Activated naive CD8-positive, alpha-beta T cell (primary cell): ENCODE results near the gene GFER.

Experiments
- H3K27ac Mint-ChIP-seq: one replicate; pipeline ENCODE4 v1.8.0; 2021; ENCODE audit warnings: mixed read lengths
- H3K27me3 Mint-ChIP-seq: one replicate; pipeline ENCODE4 v1.8.0; 2021; ENCODE audit warnings: mixed read lengths
- H3K36me3 Mint-ChIP-seq: one replicate; pipeline ENCODE4 v1.8.0; 2021; ENCODE audit warnings: mixed read lengths
- H3K4me1 Mint-ChIP-seq: one replicate; pipeline ENCODE4 v1.8.0; 2021; ENCODE audit warnings: low read depth, mixed read lengths
- H3K4me3 Mint-ChIP-seq: one replicate; pipeline ENCODE4 v1.8.0; 2021; ENCODE audit warnings: mild to moderate bottlenecking, mixed read lengths
- H3K9me3 Mint-ChIP-seq: one replicate; pipeline ENCODE4 v1.8.0; 2021; ENCODE audit warnings: low read depth, mixed read lengths

The GFER gene

DNA sequence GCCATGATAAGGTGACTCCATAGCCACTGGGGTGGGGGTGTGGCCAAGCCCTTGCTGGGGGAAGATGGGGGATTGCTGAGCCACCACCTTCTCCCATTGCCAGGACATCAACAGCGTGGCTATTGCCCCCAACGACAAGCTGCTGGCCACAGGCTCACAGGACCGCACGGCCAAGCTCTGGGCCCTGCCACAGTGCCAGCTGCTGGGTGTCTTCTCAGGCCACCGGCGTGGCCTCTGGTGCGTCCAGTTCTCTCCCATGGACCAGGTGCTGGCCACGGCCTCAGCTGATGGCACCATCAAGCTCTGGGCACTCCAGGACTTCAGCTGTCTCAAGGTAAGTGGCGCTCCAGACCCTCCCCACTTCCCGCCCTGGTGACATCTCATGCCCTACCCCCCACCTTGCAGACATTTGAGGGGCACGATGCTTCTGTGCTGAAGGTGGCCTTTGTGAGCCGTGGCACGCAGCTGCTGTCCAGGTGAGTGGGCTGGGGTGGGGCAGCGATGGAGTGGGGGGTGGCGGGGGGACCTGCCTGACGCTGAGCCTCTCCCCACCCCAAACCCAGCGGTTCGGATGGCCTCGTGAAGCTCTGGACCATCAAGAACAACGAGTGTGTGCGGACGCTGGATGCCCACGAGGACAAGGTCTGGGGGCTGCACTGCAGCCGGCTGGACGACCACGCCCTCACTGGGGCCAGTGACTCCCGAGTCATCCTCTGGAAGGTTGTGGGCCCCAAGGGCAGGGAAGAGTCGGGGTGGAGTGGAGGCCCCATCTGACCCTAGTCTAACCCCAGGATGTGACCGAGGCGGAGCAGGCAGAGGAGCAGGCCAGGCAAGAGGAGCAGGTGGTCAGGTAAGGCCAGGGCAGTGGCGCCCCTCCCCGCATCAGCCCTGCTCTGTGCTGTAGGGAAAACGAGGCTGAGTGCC lies 6.8 kb upstream of the GFER start:
- Mint-ChIP-seq H3K4me1 (peaks cover 10% of the 10 kb centered on the region), H3K36me3 (peaks cover 7% of the 10 kb centered on the region), H3K27me3 (no peaks in the 10 kb centered on the region), H3K9me3 (no peaks in the 10 kb centered on the region), H3K4me3 (no peak overlapping the region), H3K27ac (no peak overlapping the region)

- Mint-ChIP-seq H3K9me3 (no peaks in the 10 kb centered on the region), H3K36me3 (peaks cover 4% of the 10 kb centered on the region), H3K4me3 (no peak overlapping the region), H3K27me3 (no peaks in the 10 kb centered on the region), H3K4me1 (peaks cover 10% of the 10 kb centered on the region), H3K27ac (no peak overlapping the region)
Observed at GRCh38 chr16:1977875-1978268, 6.1 kb upstream of the GFER start.

- H3K27ac Mint-ChIP-seq = no peak overlapping the region
- no peaks in the 10 kb centered on the region for H3K9me3 Mint-ChIP-seq
- H3K4me1 Mint-ChIP-seq = peaks cover 9% of the 10 kb centered on the region
- peaks cover 4% of the 10 kb centered on the region for H3K36me3 Mint-ChIP-seq
- no peak overlapping the region for H3K4me3 Mint-ChIP-seq
- no peaks in the 10 kb centered on the region for H3K27me3 Mint-ChIP-seq
Observed at GRCh38 chr16:1978476-1979120, 5.4 kb upstream of the GFER start.

GRCh38 chr16:1979271-1980029 lies 4.5 kb upstream of the GFER start:
- Mint-ChIP-seq H3K4me1 (peaks cover 9% of the 10 kb centered on the region), H3K27me3 (no peaks in the 10 kb centered on the region), H3K27ac (no peak overlapping the region), H3K4me3 (no peak overlapping the region), H3K36me3 (peaks cover 4% of the 10 kb centered on the region), H3K9me3 (no peaks in the 10 kb centered on the region)

GRCh38 chr16:1980030-1980769 lies 3.8 kb upstream of the GFER start:
- no peak overlapping the region for H3K27ac Mint-ChIP-seq
- no peaks in the 10 kb centered on the region for H3K9me3 Mint-ChIP-seq
- no peak overlapping the region for H3K4me3 Mint-ChIP-seq
- no peaks in the 10 kb centered on the region for H3K27me3 Mint-ChIP-seq
- H3K4me1 Mint-ChIP-seq = peaks cover 12% of the 10 kb centered on the region
- peaks cover 4% of the 10 kb centered on the region for H3K36me3 Mint-ChIP-seq

DNA sequence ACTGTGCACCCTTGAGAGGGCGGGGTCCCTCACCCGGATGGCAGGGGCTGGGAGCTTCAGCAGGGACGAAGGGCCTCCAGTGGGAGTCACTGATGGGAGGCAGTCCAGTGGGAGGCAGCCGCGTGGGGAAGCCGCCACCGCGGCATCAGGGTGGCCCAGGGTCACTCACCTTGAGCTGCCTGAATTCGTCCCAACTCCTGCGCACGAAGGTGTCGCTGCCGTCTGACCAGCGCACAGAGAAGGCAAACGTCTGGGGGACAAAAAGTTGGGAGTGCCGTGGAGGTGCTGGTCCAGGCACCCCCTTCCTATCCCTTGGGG lies 3.3 kb upstream of the GFER start:
- Mint-ChIP-seq H3K27me3 (no peaks in the 10 kb centered on the region), H3K27ac (no peak overlapping the region), H3K9me3 (no peaks in the 10 kb centered on the region), H3K4me3 (no peak overlapping the region), H3K4me1 (peaks cover 12% of the 10 kb centered on the region), H3K36me3 (peaks cover 4% of the 10 kb centered on the region)

GRCh38 chr16:1981398-1981836 lies 2.6 kb upstream of the GFER start, which contains the start of gene NOXO1:
TSS of gene NOXO1 (minus strand) at chr16:1981469. CDS start at chr16:1981179, 290 bp downstream.
- H3K27me3 Mint-ChIP-seq = no peaks in the 10 kb centered on the region
- H3K4me1 Mint-ChIP-seq = peaks cover 12% of the 10 kb centered on the region
- H3K27ac Mint-ChIP-seq = no peak within 1 kb of the TSS
- no peaks in the 10 kb centered on the region for H3K36me3 Mint-ChIP-seq
- H3K9me3 Mint-ChIP-seq = no peaks in the 10 kb centered on the region
- H3K4me3 Mint-ChIP-seq = peak within 1 kb of the TSS; percentile 35

GRCh38 chr16:1982013-1982433 lies 2.0 kb upstream of the GFER start:
- Mint-ChIP-seq H3K4me3 (peak overlapping the region; percentile 35), H3K27ac (no peak overlapping the region)

DNA sequence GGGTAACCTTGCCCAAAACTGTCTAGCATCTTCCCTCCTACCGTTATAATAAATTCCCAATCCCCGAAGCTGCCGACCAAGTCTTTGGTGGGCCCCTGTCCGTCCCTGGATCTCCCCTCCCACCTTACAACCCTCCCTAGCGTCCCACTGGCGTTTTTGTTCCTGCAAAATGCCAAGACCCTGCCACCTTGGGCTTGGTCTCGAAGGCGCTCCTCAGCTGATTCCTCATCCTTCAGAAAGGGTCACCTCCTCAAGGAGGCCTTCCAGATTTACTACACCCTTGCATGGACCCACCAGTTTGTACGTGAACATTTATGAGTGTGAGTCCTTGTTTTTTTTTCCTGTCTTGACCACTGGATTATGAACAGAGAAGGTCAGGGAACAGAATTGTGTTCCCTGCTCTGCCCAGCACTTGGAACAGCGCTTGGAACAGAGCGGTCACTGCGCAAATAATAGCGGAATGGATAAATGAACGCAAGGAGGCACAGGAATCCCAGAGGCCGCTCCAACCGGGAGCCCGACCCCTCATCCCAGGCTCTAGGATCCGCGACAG lies 926 bp upstream of the GFER start:
- H3K27me3 Mint-ChIP-seq = no peaks in the 10 kb centered on the region
- no peak overlapping the region for H3K27ac Mint-ChIP-seq
- H3K4me3 Mint-ChIP-seq = peak overlapping the region; percentile 80
- no peaks in the 10 kb centered on the region for H3K36me3 Mint-ChIP-seq
- H3K4me1 Mint-ChIP-seq = peaks cover 12% of the 10 kb centered on the region
- no peaks in the 10 kb centered on the region for H3K9me3 Mint-ChIP-seq

More at GRCh38 chr16:1982013-1982433, 2.0 kb upstream of the GFER start:
- no peaks in the 10 kb centered on the region for H3K36me3 Mint-ChIP-seq
- H3K4me1 Mint-ChIP-seq = peaks cover 12% of the 10 kb centered on the region
- H3K9me3 Mint-ChIP-seq = no peaks in the 10 kb centered on the region
- no peaks in the 10 kb centered on the region for H3K27me3 Mint-ChIP-seq

DNA sequence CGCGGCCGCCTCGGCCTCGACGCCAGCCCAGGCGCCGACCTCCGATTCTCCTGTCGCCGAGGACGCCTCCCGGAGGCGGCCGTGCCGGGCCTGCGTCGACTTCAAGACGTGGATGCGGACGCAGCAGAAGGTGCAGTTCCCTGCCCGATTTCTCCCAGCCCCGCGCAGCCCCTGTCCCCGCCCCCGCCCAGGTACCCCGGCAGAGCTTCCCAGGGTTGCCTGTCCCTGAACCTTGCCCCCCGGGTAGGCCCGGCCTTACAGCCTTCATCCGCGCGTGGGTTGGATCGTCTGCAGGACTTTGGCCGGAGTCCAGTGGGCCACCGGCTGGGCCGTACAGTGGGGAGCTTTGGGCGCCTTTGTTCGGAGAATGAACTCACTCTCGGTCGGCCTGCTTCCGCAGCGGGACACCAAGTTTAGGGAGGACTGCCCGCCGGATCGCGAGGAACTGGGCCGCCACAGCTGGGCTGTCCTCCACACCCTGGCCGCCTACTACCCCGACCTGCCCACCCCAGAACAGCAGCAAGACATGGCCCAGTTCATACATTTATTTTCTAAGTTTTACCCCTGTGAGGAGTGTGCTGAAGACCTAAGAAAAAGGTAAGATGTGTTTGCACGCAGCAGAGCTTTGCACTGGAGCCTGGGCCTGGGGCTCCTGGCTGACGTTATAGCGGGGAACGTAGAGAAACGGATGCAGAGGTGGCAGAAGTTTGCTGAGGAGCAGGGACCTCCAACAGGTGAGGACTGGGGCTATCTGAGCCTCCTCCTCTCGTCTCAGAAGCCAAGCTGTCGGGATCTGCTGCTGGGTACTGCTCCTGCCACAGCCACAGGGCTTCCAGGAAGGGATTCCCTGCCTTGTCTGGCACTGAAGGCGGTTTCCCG lies 593 bp downstream of the GFER start:
- Mint-ChIP-seq H3K4me3 (peak overlapping the region; percentile 84), H3K27ac (peak overlapping the region; percentile 58), H3K27me3 (peaks cover 5% of the 10 kb centered on the region), H3K36me3 (no peaks in the 10 kb centered on the region), H3K9me3 (no peaks in the 10 kb centered on the region), H3K4me1 (peaks cover 18% of the 10 kb centered on the region)

DNA sequence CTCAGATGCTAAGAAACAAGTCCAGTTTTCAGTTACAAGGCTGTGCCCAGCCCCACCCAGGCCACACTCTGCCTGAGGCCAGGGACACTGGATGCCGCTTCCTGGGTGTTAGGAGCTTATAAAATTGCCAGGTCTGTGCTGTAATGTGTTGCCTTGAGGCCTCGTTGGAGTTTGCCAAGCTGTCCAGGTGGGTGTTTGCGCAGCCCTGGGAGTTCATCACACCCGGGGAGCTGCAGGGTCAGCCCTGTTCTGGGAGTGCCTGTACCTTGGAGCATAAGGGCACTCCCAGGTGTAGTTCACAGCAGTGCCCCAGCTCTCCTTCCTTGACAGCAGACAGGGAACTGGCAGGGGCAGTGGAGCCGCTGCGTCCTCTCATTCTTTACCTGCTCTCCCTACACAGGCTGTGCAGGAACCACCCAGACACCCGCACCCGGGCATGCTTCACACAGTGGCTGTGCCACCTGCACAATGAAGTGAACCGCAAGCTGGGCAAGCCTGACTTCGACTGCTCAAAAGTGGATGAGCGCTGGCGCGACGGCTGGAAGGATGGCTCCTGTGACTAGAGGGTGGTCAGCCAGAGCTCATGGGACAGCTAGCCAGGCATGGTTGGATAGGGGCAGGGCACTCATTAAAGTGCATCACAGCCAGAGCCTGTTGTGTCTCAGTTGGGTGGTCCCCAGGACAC lies 1.6 kb downstream of the GFER start:
- H3K4me3 Mint-ChIP-seq = peak overlapping the region; percentile 84
- H3K36me3 Mint-ChIP-seq = no peaks in the 10 kb centered on the region
- peaks cover 18% of the 10 kb centered on the region for H3K4me1 Mint-ChIP-seq
- peaks cover 5% of the 10 kb centered on the region for H3K27me3 Mint-ChIP-seq
- H3K27ac Mint-ChIP-seq = no peak overlapping the region
- no peaks in the 10 kb centered on the region for H3K9me3 Mint-ChIP-seq

- H3K4me1 Mint-ChIP-seq = peaks cover 23% of the 10 kb centered on the region
- H3K36me3 Mint-ChIP-seq = no peaks in the 10 kb centered on the region
- no peak overlapping the region for H3K27ac Mint-ChIP-seq
- H3K27me3 Mint-ChIP-seq = peaks cover 5% of the 10 kb centered on the region
- no peaks in the 10 kb centered on the region for H3K9me3 Mint-ChIP-seq
- H3K4me3 Mint-ChIP-seq = no peak overlapping the region
Observed at GRCh38 chr16:1987198-1987597, 3.2 kb downstream of the GFER start.
